GM19025 (cell line): ENCODE results near the gene FCAMR.

ENCODE experiments used
- ATAC-seq: cut with Tn5 transposase; IDR thresholded peaks from one replicate; pipeline ENCODE4 v1.9.1; 2021; ENCODE audit warnings: mild to moderate bottlenecking, low read depth, moderate library complexity; ENCODE audit not compliant: unreplicated experiment

The FCAMR gene

GRCh38 chr1:207000651-207001291, 30.5 kb upstream of the FCAMR start:
- ATAC-seq: no peak

DNA sequence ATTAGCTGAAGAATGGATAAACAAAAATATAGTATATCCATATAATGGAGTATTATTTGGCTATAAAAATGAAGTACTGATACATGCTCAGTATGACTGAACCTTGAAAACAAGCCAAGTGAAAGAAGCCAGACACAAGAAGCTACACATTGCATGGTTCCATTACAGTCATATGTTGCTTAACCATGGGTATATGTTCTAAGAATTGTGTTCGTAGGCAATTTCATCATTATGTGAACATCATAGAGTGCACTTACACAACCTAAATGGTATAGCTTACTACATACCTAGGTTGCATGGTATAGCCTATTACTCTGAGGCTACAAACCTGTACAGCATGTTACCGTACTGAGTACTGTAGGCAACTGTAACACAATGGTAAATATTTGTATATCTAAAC, 28.6 kb upstream of the FCAMR start:
- ATAC-seq: no peak

DNA sequence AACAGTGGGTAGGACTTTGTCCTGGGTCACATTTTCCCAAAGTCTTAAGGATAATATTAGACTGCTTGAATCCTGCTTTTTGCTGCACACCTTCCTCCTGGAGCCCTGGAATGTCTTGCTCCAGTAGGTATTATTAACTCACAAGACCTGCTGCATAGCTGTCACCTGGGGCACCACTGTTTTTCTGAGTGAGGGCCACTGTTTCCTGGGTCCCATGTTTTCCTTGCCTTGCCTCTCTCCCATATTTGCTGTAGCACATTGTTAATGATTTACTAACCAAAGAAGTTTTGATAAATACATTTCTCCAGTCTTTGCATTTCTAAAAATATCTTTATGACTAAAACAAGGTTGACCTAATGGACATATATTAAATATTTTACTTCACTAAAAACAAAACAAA, 22.5 kb upstream of the FCAMR start:
- ATAC-seq: no peak

- ATAC-seq: no peak
Measured at GRCh38 chr1:206987873-206988272, 17.6 kb upstream of the FCAMR start.

DNA sequence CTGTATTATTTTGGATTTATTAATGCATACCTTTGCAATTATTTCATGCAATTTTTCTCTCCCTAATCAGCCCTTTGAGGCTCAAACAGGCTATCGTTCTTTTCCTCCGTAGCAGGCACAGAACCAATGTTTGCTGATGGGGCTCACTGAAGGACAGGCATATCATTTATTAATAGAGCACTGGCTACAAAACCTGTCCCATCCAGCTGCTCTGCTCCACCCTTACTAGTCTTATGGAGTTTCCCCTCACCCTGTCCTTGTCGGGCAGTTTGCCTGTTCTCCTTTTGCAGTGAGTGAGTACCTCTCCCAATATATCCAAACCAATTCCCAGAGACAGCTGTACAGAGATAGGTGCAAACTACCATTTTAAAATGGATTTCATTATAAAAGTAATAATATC, 16.6 kb upstream of the FCAMR start:
- no peak for ATAC-seq

GRCh38 chr1:206986402-206986801, 16.1 kb upstream of the FCAMR start:
- ATAC-seq: no peak

- ATAC-seq: no peak
Measured at GRCh38 chr1:206985162-206985749, 15.0 kb upstream of the FCAMR start.

GRCh38 chr1:206982216-206982615, 12.0 kb upstream of the FCAMR start:
- ATAC-seq: peak; percentile 61

DNA sequence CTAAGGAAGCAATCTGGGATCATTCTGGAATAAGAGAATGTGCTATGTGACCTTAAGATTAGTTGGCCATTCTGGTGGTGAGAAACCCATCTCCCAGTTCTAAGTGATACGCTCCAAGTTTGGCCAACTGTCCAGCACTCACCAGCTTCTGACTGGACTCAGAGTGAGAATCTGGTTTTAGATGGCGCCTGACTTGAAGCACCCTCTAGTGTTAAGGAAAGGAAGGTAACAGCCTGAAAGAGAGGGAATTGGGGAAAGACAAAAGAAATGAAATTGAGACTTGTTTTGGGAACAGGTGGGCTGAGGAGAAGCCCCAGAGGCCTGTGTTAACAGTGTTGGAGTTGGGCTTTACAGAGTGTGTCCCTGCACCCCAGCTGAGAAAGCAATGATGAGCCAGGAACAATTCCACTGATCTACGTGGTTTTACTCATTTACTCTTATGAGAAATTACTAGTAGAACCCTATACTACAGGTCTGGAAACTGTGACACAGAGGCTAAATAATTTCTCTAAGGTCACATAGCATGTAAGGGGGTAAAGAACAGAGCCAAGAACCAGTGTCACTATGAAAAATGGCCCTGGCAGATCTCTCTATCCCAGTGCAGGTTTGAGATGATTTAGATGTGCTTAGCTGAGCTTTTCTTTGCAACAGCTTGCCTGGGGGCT, 9.3 kb upstream of the FCAMR start:
- no peak for ATAC-seq

GRCh38 chr1:206978259-206978658, 8.0 kb upstream of the FCAMR start:
- ATAC-seq: no peak

DNA sequence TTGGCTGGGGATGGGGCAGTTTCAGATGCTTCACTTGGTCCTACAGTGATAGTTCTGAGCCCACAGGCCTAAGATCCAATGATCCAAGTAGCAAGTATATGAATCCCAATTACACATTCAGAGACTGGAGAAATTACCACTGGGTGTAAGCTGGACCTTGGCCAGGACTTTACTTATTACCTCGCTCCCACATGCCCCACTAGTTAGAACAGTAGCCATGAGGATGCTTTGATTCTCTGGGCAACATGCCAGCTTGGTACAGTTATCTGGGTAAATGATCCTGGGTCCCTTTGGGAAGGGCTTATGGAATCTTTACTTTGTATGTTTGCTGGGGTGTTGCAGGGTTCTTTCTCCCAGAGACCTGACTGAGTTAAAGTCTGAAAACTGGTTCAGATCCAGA, 5.0 kb upstream of the FCAMR start:
- no peak for ATAC-seq

DNA sequence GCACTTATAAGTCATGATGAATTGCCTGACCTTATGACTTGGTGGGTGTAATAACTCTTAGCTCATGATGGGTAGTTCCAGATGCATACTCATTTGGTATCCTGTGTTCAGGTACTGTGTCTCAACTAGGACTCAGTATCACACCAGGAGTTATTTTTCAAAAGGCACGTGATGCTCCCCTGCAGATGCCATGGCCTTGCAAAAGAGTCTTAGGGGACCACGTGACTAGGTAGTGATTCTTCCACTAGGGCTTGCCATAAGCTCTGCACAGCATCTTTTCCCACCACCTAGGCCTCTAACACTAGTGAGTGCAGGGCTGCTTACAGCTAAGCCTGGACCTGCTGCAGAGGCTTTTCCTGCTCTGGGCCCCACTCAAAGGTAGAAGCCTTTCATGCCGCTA, 3.9 kb upstream of the FCAMR start:
- ATAC-seq: no peak

DNA sequence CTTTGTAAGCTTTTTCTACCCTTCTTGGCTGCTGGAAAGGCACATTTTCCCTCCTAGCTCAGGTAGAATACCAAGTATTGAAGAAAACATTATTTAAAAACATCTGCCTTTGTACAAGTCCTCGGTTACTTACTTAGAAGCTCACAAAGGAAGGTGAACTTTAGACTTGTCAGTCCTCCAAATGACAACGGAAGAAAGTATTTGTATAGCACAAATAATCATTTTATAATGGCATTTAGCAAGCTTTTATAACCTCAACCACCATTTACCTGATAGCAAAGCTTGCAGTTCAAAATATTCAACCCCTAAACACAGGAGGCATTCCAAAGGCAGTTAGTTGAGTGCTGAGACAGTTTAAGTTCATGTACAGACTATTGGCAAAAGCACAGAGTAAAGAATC, 2.5 kb upstream of the FCAMR start:
- ATAC-seq: no peak

DNA sequence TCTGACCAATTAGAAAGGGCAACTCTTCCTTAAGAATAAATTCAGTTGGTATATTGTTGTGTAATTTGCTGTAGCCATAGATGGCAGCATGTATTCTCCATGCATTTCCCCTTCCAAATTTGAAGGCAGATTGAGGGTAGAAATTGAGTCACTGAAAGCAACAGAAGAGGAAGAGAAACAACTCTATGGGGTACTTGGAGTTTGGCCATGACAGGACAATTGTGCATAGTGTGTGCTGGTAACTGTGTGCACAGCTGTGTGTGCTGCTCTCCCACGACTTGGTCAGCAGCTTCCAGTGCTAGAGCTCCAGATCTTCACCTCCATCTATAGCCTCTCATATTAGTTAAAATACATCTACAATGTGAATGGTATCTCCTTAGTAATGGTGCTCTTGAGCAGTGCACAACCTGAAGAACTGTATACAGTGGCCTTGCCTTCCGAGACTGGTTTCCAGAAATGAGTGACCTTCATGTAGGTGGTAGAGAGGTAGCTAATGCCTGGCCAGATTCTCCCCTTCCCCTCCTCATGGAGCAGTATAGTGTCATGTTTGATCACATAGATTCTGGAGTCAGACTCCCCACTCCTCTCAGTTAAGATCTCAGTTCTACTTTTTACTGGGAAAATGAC, 882 bp upstream of the FCAMR start:
- ATAC-seq: peak; percentile 58

DNA sequence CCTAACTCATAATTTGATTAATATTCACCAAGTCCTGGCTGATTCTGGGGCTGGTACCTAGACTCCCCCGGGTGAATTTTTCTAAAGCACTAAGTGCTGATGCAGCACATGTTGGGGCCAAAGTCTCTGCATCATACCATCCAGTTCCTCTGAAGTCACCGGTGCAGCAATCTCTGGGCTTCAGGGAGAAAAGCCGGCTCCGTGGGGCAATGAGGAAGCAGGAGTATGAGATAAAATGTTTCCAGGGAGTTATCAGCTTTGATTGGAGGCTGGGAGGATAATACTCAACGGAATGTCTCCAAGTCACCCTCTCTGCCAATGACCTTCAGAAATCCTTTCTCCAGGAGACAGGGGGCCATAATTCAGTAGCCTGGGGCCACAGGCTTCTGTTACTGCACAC, 1.2 kb downstream of the FCAMR start:
- no peak for ATAC-seq

GRCh38 chr1:206967096-206967849, 3.0 kb downstream of the FCAMR start:
- ATAC-seq: peak; percentile 51

DNA sequence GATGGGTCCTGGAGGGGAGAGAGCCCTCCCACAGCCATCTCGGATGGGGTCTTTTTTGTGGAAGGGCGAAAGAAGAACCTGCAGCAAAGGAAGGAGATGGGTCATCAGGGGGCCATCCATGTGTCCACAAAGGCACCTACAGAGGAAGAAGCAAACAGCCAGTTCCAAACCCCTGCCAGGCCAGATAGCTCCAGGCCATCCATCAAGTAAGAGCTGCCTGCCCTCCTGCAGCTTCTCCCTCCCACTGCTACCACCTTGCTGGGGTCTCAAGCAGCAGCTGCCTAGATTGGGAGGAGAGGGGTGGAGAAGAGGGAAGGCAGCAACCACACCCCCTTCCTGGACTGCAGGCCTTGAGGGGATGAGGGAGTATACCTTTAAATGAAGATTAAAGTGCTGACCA, 4.5 kb downstream of the FCAMR start:
- no peak for ATAC-seq

DNA sequence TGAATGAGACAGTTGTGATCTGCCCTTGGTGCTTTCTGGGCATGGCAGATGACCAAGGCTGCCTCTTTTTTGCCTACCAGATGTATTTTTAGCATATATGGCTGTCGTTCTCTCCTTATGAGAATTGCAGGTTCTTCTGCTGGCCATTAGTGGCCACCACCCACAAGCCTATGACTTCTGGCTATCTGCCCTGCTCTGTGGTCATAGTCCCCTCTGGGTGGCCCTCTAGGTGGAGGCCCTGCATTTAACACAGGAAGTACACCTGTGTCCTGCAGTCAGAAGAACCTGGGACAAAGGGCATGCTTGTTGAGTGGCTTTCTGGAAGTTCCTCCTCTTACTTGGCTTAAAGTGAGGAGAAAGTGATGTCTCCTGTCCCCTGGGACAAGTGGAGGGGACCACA, 6.5 kb downstream of the FCAMR start:
- ATAC-seq: no peak

DNA sequence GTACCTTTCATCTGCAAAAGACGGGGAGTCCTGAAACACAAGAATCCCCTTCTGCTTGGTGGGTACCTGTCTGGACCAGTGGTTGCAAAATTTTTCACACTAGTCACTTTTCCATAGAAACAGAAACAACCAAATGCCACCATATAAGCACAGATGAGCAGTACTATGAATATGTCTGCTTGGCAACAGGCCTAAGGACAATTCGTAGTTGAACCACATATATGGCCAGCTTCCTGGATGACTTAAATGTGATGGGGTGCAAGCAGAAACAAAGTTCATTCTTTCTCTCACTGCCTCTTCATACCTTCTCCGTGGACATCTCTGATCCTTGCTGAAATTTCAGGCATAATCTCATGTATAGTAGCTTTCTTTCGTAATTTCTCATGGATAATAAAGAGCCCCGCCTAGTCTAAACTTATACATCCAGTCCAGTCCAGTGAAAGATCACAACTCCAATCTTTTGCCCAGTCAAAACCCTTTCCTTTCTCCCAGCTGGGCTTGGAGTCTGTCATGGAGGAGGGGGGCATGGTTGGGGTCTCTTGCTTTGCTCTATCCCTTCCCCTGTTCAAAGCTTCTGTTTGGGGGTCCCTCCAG, 7.0 kb downstream of the FCAMR start:
- no peak for ATAC-seq

- ATAC-seq: no peak
Measured at GRCh38 chr1:206962272-206962671, 8.0 kb downstream of the FCAMR start.

DNA sequence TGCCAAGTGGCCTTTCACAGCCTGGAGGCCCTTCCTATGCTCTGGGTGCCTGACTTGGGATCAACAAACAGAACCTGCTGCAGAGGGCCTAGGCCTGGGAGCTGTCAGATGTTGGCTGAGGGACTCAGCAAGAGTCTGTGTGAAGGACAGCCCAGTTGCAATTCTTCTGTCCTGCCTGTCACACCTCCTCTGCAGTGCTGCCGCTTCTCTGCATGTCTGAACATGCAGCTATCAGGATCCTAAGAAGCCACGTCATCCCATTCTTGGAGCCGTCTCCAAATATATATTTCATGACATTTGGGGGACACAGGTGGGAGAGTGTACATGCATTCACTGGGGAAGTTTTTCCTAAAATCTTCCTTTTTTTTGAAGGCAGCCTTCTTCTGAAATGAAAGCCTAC, 8.6 kb downstream of the FCAMR start:
- ATAC-seq: no peak
